Measurements from ENCODE around the gene RXRG.

The RXRG gene

DNA sequence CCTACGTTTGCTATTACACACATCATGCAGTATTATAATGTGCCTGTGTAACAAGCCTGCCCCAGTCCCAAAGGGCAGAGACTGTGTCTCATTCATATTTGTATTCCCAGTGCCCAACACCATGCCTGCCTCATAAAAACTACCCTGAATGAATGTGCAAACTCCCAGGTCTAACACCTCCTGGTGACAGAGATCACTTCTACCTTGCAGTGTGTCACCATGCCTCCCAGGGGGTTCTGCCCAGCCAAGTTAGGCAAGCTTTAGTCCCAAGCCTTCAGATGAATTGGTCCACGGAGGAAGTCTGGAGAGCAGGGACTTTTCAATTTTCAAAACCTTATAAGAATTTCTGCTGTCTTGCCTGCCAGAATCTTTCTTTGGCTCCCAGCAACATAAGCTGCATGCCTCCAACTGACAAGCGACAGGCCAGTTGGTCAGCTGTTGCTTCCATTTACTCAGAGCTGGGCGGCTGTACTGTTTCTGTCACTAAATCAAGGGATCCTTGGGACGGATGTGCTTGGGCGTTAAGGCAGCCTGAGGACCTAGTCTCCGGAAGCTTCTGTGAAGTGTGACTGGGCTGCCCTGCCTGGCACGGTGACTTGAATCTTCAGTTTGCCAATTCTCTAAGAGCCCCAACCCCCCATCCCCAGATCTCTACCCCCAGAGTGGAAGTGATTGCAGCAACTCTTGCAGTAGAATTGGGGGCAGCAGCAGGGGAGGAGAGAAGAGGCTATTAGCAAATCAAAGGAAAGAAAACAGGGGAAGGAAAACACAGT lies 1.2 kb downstream of the RXRG start:
- TF ChIP-seq, protein P1, sequence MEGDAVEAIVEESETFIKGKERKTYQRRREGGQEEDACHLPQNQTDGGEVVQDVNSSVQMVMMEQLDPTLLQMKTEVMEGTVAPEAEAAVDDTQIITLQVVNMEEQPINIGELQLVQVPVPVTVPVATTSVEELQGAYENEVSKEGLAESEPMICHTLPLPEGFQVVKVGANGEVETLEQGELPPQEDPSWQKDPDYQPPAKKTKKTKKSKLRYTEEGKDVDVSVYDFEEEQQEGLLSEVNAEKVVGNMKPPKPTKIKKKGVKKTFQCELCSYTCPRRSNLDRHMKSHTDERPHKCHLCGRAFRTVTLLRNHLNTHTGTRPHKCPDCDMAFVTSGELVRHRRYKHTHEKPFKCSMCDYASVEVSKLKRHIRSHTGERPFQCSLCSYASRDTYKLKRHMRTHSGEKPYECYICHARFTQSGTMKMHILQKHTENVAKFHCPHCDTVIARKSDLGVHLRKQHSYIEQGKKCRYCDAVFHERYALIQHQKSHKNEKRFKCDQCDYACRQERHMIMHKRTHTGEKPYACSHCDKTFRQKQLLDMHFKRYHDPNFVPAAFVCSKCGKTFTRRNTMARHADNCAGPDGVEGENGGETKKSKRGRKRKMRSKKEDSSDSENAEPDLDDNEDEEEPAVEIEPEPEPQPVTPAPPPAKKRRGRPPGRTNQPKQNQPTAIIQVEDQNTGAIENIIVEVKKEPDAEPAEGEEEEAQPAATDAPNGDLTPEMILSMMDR (conservative IDR thresholded peaks at IDR 0.05; ENCODE audit: low read depth), result no peak
- DNase-seq (ENCODE audit: low spot score), result no peak
- CTCF ChIA-PET, result no interaction called here
- POLR2A ChIA-PET (ENCODE audit: low non-redundant PET), result no interaction called here
- H3K27ac ChIP-seq, result no peak overlapping the region

- ChIA-PET CTCF (no interaction called here), POLR2A (ENCODE audit: low non-redundant PET) (no interaction called here)
- H3K27ac ChIP-seq, result no peak overlapping the region
- DNase-seq (ENCODE audit: low spot score), result no peak
- TF ChIP-seq, protein P1 (conservative IDR thresholded peaks at IDR 0.05; ENCODE audit: low read depth), result no peak
Observed at GRCh38 chr1:165442653-165443052, 2.3 kb downstream of the RXRG start.

DNA sequence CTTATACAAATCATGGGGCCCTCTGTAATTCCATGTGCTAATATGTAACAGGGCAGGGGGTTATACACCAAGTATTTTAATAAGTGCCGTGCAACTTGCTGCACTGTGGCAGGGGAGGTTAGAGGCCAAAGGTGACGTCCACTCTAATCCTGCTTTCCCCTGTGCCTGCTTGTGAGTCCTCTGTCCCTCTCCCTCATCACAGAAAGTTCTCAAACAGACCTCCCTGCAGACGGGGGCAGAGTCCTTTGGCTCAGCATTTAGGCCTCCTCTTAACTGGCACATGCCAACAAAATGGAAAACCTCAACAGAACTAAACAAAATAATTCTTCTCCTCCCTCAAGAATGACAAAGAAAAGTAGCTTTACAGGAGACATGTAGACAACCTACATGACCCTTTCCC lies 2.9 kb downstream of the RXRG start:
- ChIA-PET CTCF (no interaction called here), POLR2A (ENCODE audit: low non-redundant PET) (no interaction called here)
- TF ChIP-seq, protein P1 (conservative IDR thresholded peaks at IDR 0.05; ENCODE audit: low read depth), result no peak
- H3K27ac ChIP-seq, result no peak overlapping the region
- DNase-seq (ENCODE audit: low spot score), result no peak

GRCh38 chr1:165441166-165441880 lies 3.6 kb downstream of the RXRG start:
- CTCF ChIA-PET, result no interaction called here

GRCh38 chr1:165439330-165439729 lies 5.6 kb downstream of the RXRG start:
- ChIA-PET POLR2A (ENCODE audit: low non-redundant PET) (no interaction called here), CTCF (no interaction called here)
- no peak overlapping the region for H3K27ac ChIP-seq
- TF ChIP-seq, protein P1 (conservative IDR thresholded peaks at IDR 0.05; ENCODE audit: low read depth), result no peak
- DNase-seq (ENCODE audit: low spot score), result no peak

More at GRCh38 chr1:165441166-165441880, 3.6 kb downstream of the RXRG start:
- DNase-seq (ENCODE audit: low spot score), result no peak
- POLR2A ChIA-PET (ENCODE audit: low non-redundant PET), result no interaction called here
- TF ChIP-seq, protein P1 (conservative IDR thresholded peaks at IDR 0.05; ENCODE audit: low read depth), result no peak
- H3K27ac ChIP-seq, result no peak overlapping the region

- H3K27ac ChIP-seq, result no peak overlapping the region
- TF ChIP-seq, protein P1 (conservative IDR thresholded peaks at IDR 0.05; ENCODE audit: low read depth), result no peak
- DNase-seq (ENCODE audit: low spot score), result no peak
- ChIA-PET POLR2A (ENCODE audit: low non-redundant PET) (no interaction called here), CTCF (no interaction called here)
Observed at GRCh38 chr1:165436994-165437393, 7.9 kb downstream of the RXRG start.

Measured in RWPE1 (cell line).